GM12873 (cell line): ENCODE results near the gene S100Z.

Source experiments
- TF ChIP-seq, protein P1 (sequence below): IDR thresholded peaks from 2 replicates; pipeline ENCODE4 v1.5.1; 2012; ENCODE audit warnings: low read depth, mild to moderate bottlenecking, moderate library complexity, low read length, control low read depth; ENCODE audit not compliant: insufficient read depth; ENCODE audit errors: missing control alignments

S100Z gene

DNA sequence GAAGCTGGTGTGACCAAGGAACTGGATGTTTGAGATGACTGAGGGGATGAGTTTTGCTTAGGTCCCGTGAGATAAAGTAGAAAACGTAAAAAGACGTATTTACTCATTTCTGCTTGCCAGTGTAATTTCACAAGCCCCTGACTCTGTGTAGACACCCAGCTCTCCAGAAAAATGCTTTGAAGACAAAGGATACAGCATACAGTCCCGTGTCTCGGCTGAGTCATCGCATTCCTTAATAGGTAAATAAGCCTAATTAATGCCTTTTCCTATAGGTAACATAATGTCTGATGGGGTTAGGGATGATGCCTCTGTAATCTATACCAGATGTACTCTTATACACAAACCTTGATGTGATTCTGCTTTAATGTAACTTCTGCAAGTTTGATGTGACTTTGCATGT, 20.2 kb downstream of the S100Z start:
- TF ChIP-seq, protein P1, sequence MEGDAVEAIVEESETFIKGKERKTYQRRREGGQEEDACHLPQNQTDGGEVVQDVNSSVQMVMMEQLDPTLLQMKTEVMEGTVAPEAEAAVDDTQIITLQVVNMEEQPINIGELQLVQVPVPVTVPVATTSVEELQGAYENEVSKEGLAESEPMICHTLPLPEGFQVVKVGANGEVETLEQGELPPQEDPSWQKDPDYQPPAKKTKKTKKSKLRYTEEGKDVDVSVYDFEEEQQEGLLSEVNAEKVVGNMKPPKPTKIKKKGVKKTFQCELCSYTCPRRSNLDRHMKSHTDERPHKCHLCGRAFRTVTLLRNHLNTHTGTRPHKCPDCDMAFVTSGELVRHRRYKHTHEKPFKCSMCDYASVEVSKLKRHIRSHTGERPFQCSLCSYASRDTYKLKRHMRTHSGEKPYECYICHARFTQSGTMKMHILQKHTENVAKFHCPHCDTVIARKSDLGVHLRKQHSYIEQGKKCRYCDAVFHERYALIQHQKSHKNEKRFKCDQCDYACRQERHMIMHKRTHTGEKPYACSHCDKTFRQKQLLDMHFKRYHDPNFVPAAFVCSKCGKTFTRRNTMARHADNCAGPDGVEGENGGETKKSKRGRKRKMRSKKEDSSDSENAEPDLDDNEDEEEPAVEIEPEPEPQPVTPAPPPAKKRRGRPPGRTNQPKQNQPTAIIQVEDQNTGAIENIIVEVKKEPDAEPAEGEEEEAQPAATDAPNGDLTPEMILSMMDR, result no peak

DNA sequence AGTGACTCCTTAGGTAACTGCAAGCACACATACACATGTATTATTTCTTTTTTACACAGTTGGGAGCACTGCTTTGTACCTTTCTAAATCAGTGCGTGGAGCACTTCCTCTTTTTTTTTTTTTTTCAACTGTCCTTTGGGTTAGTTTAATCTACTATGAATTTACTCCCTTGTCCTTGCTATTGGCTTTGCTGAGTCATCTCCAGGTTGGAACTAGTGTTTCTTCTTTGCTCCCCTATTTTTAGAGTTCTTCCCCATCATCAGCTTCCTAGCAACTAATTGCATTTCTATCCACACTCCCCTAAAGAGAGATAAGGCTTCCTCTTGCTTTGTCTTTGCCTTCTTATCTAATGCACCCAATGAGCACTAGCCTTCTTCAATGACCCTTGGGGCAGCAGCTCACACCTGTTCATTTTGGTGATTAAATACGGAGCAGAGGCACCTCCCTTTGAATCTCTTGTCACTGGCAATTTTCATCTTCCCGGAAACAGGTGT, 24.3 kb downstream of the S100Z start:
- TF ChIP-seq, protein P1, result no peak

DNA sequence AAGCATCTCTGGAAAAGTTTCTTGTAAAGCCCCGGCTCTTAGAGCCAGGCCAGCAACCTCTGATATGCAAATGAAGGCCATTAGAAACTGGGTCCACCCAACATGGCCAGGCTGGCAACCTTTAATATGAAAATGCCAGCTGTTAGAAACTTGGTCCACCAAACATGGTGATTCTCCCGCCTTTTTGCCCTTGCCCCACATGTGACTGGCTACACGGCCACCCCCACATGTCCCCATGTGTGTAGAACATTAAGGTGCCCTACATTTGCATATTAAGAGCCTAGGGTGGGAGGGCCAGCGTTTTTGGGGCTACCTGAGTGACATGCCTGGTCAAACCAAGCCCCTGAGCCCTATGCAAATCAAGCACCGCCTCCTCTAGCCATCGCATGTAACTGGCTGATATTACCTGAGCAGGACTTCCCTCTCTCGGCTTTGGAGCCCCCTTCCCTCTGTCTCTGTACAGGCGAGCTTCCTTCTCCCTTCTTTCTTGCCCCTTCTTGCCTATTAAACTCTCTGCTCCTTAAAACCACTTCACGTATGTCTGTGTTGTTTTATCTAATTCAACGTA, 39.0 kb downstream of the S100Z start:
- TF ChIP-seq, protein P1, result no peak

DNA sequence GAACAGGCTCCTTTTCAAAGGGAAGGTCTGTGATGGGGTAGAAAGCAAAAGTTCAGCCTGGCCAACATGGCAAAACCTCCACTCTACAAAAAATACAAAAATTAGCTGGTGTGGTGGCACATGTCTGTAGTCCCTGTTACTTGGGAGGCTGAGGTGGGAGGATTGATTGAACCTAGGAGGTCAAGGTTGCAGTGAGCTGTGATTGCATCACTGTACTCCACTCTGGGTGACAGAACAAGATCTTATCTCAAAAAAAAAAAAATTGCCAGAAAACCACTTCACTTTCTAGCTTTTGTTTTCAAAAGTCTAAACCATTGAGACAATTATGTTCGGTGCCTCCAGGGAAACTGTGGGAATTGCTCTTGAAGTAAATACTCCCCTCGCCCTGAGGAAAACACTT, 43.5 kb downstream of the S100Z start:
- TF ChIP-seq, protein P1, result no peak

DNA sequence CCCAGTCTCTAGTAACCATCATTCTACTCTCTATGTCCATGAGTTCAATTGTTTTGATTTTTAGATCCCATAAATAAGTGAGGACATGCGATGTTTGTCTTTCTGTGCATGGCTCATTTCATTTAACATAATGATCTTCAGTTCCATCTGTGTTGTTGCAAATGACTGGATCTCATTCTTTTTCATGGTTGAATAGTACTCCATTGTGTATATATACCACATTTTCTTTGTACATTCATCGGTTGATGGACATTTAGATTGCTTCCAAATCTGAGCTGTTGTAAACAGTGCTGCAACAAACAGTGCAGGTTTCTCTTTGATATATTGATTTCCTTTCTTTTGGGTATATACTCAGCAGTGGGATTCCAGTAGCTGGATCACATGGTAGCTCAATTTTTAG, 46.4 kb downstream of the S100Z start:
- TF ChIP-seq, protein P1, result no peak

DNA sequence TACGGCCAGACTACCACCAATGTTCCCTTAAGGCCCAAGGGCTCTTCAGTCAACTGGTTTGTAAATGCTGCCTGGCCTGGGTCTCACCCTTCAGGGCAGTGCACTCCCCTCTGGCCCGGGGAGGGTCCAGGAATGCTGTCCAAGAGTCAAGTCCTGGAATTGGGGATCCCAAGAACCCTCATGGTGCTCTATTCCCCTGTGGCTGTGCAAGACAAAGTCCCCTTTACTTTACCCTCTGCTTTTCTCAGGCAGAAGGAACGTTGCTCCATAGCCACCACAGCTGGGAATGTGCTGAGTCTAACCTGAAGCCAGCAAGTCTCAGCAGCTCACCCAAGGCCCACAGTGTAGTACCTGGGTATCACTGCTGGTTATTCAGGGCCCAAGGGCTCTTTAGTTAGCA, 51.7 kb downstream of the S100Z start:
- TF ChIP-seq, protein P1, result no peak

DNA sequence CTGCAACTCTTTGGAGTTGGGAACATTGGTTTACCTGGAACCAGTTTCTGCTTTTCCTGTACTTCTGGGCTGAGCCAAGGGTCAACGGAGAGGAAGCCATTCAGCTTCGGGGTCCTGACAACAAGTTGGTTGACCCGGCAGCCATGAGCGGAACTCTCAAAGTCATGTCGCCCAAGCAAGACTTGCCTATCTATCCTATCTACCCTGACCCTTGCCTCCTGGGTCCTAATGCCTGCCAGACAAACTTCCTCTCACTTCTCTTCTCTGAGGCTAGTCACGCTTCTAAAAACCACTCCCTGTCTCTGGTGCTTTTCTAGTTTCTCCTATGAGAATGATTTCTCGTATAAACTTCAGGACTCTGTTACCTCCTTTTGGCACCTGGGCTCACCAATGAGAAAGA, 58.4 kb downstream of the S100Z start:
- TF ChIP-seq, protein P1, result no peak
